ENCODE results near the gene BCS1L.

DNA sequence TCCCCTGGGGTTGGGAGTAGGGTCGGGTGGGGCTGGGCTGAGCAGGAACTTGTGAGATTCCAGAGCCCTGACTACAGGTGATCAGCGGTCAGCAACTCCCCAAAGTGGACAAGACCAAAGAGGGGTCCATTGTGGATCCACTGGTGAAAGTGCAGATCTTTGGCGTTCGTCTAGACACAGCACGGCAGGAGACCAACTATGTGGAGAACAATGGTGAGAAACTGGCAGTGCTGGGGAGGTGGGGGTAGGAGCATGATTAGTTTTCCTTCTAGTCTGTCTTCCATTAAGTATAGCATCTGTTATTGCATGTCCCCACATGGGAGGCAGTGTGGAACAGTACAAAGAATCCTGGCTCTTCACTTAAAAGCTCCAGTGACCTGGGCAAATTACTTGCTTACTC lies 23.8 kb upstream of the BCS1L start:
- TF ChIP-seq, protein P1, sequence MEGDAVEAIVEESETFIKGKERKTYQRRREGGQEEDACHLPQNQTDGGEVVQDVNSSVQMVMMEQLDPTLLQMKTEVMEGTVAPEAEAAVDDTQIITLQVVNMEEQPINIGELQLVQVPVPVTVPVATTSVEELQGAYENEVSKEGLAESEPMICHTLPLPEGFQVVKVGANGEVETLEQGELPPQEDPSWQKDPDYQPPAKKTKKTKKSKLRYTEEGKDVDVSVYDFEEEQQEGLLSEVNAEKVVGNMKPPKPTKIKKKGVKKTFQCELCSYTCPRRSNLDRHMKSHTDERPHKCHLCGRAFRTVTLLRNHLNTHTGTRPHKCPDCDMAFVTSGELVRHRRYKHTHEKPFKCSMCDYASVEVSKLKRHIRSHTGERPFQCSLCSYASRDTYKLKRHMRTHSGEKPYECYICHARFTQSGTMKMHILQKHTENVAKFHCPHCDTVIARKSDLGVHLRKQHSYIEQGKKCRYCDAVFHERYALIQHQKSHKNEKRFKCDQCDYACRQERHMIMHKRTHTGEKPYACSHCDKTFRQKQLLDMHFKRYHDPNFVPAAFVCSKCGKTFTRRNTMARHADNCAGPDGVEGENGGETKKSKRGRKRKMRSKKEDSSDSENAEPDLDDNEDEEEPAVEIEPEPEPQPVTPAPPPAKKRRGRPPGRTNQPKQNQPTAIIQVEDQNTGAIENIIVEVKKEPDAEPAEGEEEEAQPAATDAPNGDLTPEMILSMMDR (IDR thresholded peaks at IDR 0.05) = no peak
- no peak for TF ChIP-seq POLR2A (IDR thresholded peaks at IDR 0.05)
